K562 (cell line): Measurements from ENCODE around the gene LCA5L. TPM values are rescaled to one million over a fixed set of nuclear protein-coding genes. Genes with fewer than 3 reads are reported as not detected.

Experiments used
- CXXC5 ChIP-seq: fragments of 250-450 bp; sonication (Bioruptor Pico); IDR thresholded peaks from 2 replicates; pipeline ENCODE4 v1.8.0; 2022; ENCODE audit warnings: inconsistent platforms, mild to moderate bottlenecking, moderate library complexity
- HDAC8 ChIP-seq: fragments of 450-650 bp; IDR thresholded peaks from 2 replicates; pipeline ENCODE4 v1.6.1; 2016; ENCODE audit warnings: mild to moderate bottlenecking, missing genetic modification characterization, moderate library complexity, missing compliant biosample characterization
- KAT7 ChIP-seq: sonication (generic); formaldehyde crosslinking; IDR thresholded peaks from 2 replicates; pipeline ENCODE4 v1.8.0; 2022; ENCODE audit warnings: missing genetic modification reagents, mild to moderate bottlenecking, borderline replicate concordance
- KDM1A ChIP-seq, 2 experiments: fragments of 450-650 bp; IDR thresholded peaks; 2 replicates each; pipeline ENCODE4 v1.6.1; 2016; ENCODE audit warnings: mild to moderate bottlenecking in 2 of 2
- KLF16 ChIP-seq: IDR thresholded peaks from 2 replicates; pipeline ENCODE4 v1.6.1; 2016; ENCODE audit warnings: antibody characterized with exemption
- MTA2 ChIP-seq: fragments of 450-650 bp; IDR thresholded peaks from 2 replicates; pipeline ENCODE4 v1.6.1; 2016; ENCODE audit warnings: low read depth
- NBN ChIP-seq: fragments of 450-650 bp; IDR thresholded peaks from 2 replicates; pipeline ENCODE4 v1.6.1; 2016; ENCODE audit warnings: low read depth, mild to moderate bottlenecking
- NFATC3 ChIP-seq: fragments of 450-650 bp; IDR thresholded peaks from 2 replicates; pipeline ENCODE4 v1.6.1; 2017; ENCODE audit warnings: mild to moderate bottlenecking
- SMARCC2 ChIP-seq: fragments of 450-650 bp; IDR thresholded peaks from 2 replicates; pipeline ENCODE4 v1.6.1; 2017; ENCODE audit warnings: antibody characterized with exemption, moderate library complexity, mild to moderate bottlenecking, low read depth
- SUPT5H ChIP-seq: fragments of 450-650 bp; IDR thresholded peaks from 2 replicates; pipeline ENCODE4 v1.6.1; 2016
- TEAD4 ChIP-seq, 2 experiments: sonication (generic) in 1 of 2; formaldehyde crosslinking in 1 of 2; IDR thresholded peaks; 2 replicates each; pipeline versions ENCODE4 v1.6.1 to v1.8.0; 2012 to 2022; ENCODE audit warnings: borderline replicate concordance in 1 of 2, inconsistent platforms in 1 of 2, low read length in 1 of 2, mild to moderate bottlenecking in 1 of 2, missing genetic modification reagents in 1 of 2
- ZBTB17 ChIP-seq: fragments of 450-650 bp; formaldehyde crosslinking; IDR thresholded peaks from 2 replicates; pipeline ENCODE4 v1.4.0; 2020; ENCODE audit warnings: mild to moderate bottlenecking
- ZNF133 ChIP-seq: fragments of 250-450 bp; sonication (Bioruptor Pico); IDR thresholded peaks from 2 replicates; pipeline ENCODE4 v1.4.0; 2020; ENCODE audit warnings: mild to moderate bottlenecking
- ZNF263 ChIP-seq: sonication (generic); formaldehyde crosslinking; IDR thresholded peaks from 2 replicates; pipeline ENCODE4 v1.8.0; 2022; ENCODE audit warnings: mild to moderate bottlenecking, missing genetic modification reagents, borderline replicate concordance
- polyA plus RNA-seq, 8 experiments: library from polyadenylated mRNA; depleted of rRNA in 4 of 8; stranded (reverse) in 5 of 8; unstranded in 3 of 8; fragments of >200 nt; fragmentation: Nextera tagmentation in 2 of 8; fragmentation: Illumina TruSeq in 1 of 8; extraction: Ambion mirVana in 2 of 8; extraction: Trizol in 1 of 8; gene quantifications; 2 replicates each; pipeline versions ENCODE4 v1.2.1 to v1.2.3, GENCODE V29; 2011 to 2014; ENCODE audit warnings: inconsistent platforms in 1 of 8, missing spikeins in 1 of 8
- total RNA-seq, 7 experiments: library from RNA; depleted of rRNA in 6 of 7; stranded (reverse); fragments of >200 nt in 6 of 7; fragmentation: Illumina TruSeq in 2 of 7; extraction: Trizol in 2 of 7; gene quantifications; 2 replicates each; pipeline versions ENCODE4 v1.2.1 to v1.2.3, GENCODE V29; 2011 to 2021; ENCODE audit warnings: low replicate concordance in 1 of 7
- TF ChIP-seq, protein P1 (sequence below): fragments of 250-450 bp; sonication (Bioruptor Pico); IDR thresholded peaks from 2 replicates; pipeline ENCODE4 v1.4.0; 2020
- TF ChIP-seq, protein P2 (sequence below), 3 experiments: fragments of 200-800 bp in 1 of 3; fragments of 250-450 bp in 1 of 3; fragments of 450-650 bp in 1 of 3; sonication (Bioruptor Pico) in 1 of 3; sonication (Bioruptor generic) in 1 of 3; formaldehyde crosslinking in 1 of 3; IDR thresholded peaks; 2 replicates each; pipeline versions ENCODE4 v1.6.1 to v1.8.0; 2016 to 2022; ENCODE audit warnings: mild to moderate bottlenecking in 2 of 3, missing genetic modification characterization in 2 of 3, missing compliant biosample characterization in 1 of 3, moderate library complexity in 1 of 3
- TF ChIP-seq, protein P3 (sequence below): fragments of 250-450 bp; sonication (Bioruptor Pico); IDR thresholded peaks from 2 replicates; pipeline ENCODE4 v1.8.0; 2022; ENCODE audit warnings: moderate library complexity, mild to moderate bottlenecking, inconsistent platforms
- TF ChIP-seq, protein P4 (sequence below): sonication (generic); formaldehyde crosslinking; IDR thresholded peaks from 2 replicates; pipeline ENCODE4 v1.8.0; 2022; ENCODE audit warnings: mild to moderate bottlenecking, missing genetic modification reagents
- TF ChIP-seq, protein P5 (sequence below): fragments of 250-450 bp; sonication (Bioruptor Pico); IDR thresholded peaks from 2 replicates; pipeline ENCODE4 v1.4.0; 2020; ENCODE audit warnings: mild to moderate bottlenecking, moderate library complexity

Gene LCA5L
- total and polyA plus RNA-seq, 9 of the 15 experiments (the other 6 are each of a cell fraction or from before 2014, with no cell fraction given), result 1.8 to 4.9 (median 3.8) TPM

DNA sequence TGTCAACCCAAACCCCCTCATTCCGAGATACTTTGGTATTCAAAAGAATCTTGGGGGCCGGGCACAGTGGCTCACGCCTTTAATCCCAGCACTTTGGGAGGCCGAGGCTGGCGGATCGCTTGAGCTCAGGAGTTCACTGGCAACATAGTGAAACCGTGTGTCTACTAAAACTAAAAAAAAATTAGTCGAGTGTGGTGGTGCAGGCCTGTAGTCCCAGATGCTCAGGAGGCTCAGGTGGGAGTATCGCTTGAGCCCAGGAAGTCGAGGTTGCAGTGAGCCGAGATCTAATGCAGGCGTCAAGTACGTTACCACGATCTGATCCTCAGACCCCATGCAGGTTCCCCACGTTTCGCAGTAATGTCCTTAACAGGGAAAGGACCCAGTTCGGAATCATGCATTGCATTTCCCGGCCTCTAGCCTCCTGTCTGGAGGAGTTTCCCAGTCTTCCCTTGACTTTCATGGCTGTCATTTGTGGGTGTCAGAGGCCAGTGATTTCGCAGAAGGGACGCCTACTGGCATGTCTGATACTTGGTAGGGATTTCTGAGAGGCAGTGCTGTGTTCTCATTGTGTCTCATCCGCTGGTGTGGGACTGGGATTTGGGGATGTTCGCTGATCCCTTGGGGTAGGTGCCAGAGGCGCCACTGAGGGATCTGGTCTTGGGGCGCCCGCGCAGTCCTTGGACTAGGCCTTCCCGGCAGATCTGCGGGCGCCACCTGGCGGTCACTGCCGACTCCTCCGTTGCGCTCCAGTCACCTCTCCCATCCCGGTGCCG is 57.4 kb downstream of the LCA5L start (continued):
- TF ChIP-seq KDM1A (IDR thresholded peaks at IDR 0.05) (peak in 1 of 2 experiments; percentile 51; a peak in 1 of 4 replicates), ZNF133 (0 out of 2 replicates have a peak, but pooled peaks have one; percentile 31), SMARCC2 (no peak; the same call in none of the 2 replicates), KAT7 (peak; percentile 68; the same call in 1 of the 2 replicates), TEAD4 (IDR thresholded peaks at IDR 0.05; ENCODE audit: low read length) (peak; percentile 24; the same call in 1 of the 2 replicates), TEAD4 (CRISPR knock-in tag; IDR thresholded peaks at IDR 0.05; ENCODE audit: borderline replicate concordance) (no peak), MTA2 (no peak), ZBTB17 (CRISPR knock-in tag) (peak; percentile 19; the same call in 1 of the 2 replicates), KLF16 (peak; percentile 69), HDAC8 (no peak), ZNF263 (CRISPR knock-in tag) (no peak; the same call in 1 of the 2 replicates), NFATC3 (no peak), SUPT5H (peak; percentile 51; the same call in 1 of the 2 replicates), NBN (peak; percentile 80; the same call in 1 of the 2 replicates), CXXC5 (CRISPR knock-in tag) (peak; percentile 62)
- TF ChIP-seq, protein P1, sequence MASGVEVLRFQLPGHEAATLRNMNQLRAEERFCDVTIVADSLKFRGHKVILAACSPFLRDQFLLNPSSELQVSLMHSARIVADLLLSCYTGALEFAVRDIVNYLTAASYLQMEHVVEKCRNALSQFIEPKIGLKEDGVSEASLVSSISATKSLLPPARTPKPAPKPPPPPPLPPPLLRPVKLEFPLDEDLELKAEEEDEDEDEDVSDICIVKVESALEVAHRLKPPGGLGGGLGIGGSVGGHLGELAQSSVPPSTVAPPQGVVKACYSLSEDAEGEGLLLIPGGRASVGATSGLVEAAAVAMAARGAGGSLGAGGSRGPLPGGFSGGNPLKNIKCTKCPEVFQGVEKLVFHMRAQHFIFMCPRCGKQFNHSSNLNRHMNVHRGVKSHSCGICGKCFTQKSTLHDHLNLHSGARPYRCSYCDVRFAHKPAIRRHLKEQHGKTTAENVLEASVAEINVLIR (CRISPR knock-in tag), result no peak
- TF ChIP-seq, protein P2, sequence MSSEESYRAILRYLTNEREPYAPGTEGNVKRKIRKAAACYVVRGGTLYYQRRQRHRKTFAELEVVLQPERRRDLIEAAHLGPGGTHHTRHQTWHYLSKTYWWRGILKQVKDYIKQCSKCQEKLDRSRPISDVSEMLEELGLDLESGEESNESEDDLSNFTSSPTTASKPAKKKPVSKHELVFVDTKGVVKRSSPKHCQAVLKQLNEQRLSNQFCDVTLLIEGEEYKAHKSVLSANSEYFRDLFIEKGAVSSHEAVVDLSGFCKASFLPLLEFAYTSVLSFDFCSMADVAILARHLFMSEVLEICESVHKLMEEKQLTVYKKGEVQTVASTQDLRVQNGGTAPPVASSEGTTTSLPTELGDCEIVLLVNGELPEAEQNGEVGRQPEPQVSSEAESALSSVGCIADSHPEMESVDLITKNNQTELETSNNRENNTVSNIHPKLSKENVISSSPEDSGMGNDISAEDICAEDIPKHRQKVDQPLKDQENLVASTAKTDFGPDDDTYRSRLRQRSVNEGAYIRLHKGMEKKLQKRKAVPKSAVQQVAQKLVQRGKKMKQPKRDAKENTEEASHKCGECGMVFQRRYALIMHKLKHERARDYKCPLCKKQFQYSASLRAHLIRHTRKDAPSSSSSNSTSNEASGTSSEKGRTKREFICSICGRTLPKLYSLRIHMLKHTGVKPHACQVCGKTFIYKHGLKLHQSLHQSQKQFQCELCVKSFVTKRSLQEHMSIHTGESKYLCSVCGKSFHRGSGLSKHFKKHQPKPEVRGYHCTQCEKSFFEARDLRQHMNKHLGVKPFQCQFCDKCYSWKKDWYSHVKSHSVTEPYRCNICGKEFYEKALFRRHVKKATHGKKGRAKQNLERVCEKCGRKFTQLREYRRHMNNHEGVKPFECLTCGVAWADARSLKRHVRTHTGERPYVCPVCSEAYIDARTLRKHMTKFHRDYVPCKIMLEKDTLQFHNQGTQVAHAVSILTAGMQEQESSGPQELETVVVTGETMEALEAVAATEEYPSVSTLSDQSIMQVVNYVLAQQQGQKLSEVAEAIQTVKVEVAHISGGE (CRISPR knock-in tag; IDR thresholded peaks at IDR 0.05), result peak in 1 of 3 experiments; percentile 57; a peak in 2 of 6 replicates
- TF ChIP-seq, protein P3, sequence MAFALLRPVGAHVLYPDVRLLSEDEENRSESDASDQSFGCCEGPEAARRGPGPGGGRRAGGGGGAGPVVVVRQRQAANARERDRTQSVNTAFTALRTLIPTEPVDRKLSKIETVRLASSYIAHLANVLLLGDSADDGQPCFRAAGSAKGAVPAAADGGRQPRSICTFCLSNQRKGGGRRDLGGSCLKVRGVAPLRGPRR, result no peak
- TF ChIP-seq, protein P4, sequence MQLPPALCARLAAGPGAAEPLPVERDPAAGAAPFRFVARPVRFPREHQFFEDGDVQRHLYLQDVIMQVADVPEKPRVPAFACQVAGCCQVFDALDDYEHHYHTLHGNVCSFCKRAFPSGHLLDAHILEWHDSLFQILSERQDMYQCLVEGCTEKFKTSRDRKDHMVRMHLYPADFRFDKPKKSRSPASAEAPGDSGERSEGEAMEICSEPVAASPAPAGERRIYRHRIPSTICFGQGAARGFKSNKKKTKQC (CRISPR knock-in tag), result 0 out of 2 replicates have a peak, but pooled peaks have one; percentile 48
- TF ChIP-seq, protein P5, sequence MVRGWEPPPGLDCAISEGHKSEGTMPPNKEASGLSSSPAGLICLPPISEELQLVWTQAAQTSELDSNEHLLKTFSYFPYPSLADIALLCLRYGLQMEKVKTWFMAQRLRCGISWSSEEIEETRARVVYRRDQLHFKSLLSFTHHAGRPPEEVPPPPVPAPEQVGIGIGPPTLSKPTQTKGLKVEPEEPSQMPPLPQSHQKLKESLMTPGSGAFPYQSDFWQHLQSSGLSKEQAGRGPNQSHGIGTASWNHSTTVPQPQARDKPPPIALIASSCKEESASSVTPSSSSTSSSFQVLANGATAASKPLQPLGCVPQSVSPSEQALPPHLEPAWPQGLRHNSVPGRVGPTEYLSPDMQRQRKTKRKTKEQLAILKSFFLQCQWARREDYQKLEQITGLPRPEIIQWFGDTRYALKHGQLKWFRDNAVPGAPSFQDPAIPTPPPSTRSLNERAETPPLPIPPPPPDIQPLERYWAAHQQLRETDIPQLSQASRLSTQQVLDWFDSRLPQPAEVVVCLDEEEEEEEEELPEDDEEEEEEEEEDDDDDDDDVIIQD (CRISPR knock-in tag), result 0 out of 2 replicates have a peak, but pooled peaks have one; percentile 53
